ENCODE measurements around the gene PEX10.
"Not testable (repeated sequence)": the region's sequence is repeated elsewhere in the genome, so short reads cannot be mapped to it uniquely, and the experiment has no call there.

PEX10 gene

DNA sequence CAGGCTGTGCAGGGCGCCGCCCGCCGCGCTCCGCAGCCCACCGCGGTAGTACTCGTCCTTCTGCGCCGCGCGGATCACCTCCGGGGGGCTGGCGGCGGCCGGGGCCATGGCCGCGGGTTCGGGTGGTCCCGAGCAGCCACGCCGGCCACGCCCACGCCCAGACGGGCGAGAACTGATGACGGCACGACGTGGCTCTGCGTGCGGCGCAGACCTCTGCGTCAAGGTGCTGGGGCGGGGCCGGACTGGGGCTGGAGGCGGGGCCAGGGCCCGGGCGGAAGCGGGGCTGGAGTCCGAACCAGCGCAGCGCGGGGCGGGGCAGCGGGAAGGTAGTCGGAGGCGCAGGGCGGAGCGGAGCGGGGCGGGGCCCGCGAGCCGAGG, at the start of gene PEX10:
Gene PEX10 (minus strand): TSS at position 170 of the 378 bp plus-strand sequence. CDS start 62 bp downstream, at position 108.
- peak; percentile 98 for DNase-seq (ENCODE audit: low spot score)

DNA sequence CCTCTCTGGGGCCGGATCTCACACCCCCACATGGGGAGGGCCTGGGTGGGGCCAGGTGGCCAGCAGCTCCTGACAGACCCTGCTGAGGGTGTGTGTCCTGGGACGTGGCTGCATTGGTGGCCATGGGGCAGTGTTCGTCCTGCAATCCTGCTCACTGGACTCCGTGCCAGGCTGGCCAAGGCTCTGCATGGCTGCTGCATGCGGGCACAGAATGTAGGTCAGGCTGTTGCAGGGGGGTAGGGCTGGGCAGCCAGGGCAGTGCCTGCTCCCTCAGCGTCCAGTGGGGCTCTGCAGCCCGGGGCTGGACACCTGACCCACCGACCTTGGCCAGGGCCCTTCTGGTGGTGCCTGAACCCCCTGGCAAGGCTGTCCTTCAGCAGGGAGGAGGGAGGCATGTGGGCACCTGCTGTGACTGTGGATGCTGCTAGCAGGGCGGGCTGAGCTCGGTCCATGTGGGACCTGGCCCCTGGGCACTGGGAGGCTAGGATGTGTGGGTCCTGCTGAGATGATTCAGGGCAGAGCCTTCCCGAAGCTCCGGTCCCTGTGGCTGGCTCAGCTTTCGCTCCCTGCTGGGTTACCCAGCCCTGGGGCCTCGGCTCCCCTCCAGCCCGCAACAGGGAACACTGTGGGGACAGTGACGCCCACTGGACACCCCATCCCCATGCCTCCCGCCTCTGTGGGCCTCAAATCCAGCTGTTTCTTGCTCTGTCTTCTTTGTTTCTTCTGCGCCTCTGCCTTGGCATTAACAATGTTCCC, 48.8 kb upstream of the PEX10 start:
- no peak for DNase-seq (ENCODE audit: low spot score)

DNA sequence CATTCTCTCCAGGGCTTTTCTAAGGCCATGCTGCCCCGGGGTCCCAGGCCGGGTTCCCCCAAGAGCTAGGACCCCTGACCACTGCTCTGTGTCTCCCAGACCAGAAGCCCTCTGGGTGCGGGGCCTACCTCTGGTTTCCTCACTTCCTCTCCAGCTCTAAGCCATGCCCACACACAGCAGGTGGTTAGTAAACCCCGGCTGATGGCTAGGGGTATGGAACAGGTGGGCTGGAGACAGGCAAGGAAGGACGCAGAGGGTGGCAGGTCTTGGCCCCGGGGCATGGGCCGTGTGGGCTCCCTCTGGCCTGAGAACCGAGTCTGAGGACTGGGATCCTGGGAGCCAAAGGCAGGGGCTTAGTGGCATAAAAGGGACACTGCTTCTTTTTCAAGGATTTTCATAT, 47.8 kb upstream of the PEX10 start:
- DNase-seq (ENCODE audit: low spot score): no peak

DNA sequence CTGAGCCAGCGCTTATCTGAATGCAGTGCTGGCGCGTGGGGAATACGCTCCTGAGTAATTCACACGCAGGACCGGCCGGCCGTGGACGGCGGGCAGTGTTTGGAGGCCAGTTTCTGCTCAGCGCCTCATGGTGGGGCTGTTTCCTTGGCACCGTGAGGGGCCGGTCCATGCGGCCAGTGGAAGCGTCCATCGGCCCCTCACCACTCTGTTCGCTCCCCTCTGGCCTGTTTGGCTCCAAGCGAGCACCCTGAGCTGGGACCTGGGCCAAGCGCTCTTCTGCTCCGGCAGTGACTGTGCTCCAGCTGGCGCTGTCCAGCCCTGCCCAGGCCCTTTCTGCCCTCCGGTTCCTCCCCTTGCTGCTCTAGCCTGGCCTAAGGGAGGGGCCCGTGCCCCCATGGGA, 47.4 kb upstream of the PEX10 start:
- no peak for DNase-seq (ENCODE audit: low spot score)

DNA sequence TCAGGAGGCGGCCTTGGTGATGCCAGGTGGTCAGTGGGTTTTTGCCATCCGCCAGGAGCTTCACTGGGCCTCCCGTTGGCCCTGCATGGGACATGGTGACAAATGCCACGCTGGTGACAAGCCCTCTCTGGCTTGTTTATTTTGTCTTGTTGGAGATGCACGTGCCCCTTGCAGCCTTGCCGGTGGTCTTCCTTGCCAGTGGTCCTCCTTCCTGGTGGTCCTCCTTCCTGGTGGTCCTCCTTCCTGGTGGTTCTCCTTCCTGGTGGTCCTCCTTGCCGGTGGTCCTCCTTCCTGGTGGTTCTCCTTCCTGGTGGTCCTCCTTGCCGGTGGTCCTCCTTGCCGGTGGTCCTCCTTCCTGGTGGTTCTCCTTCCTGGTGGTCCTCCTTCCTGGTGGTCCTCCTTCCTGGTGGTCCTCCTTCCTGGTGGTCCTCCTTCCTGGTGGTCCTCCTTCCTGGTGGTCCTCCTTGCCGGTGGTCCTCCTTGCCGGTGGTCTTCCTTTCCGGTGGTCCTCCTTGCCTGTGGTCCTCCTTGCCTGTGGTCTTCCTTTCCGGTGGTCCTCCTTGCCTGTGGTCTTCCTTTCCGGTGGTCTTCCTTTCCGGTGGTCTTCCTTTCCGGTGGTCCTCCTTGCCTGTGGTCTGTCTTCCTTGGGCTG, 46.9 kb upstream of the PEX10 start:
- not testable (repeated sequence) for DNase-seq (ENCODE audit: low spot score)

DNA sequence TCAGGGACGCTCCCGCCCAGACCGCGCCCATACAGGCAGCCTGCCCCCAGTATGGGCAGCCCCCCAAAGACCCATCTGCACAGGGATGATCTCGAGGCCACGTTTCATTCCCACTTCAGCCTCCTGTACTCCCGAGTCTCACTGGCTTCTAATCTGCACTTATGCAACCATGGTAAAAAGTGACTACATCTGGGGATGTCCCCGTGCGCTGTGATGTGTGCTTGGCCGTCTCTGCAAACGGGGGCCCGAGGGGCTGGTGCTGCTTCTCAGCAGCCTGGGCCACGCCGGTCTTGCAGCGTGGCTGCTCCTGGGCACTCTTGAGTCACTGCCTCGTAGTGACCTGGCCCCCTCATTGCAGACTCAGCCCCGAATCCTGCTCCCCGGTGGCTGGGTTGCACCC, 46.3 kb upstream of the PEX10 start:
- no peak for DNase-seq (ENCODE audit: low spot score)

DNA sequence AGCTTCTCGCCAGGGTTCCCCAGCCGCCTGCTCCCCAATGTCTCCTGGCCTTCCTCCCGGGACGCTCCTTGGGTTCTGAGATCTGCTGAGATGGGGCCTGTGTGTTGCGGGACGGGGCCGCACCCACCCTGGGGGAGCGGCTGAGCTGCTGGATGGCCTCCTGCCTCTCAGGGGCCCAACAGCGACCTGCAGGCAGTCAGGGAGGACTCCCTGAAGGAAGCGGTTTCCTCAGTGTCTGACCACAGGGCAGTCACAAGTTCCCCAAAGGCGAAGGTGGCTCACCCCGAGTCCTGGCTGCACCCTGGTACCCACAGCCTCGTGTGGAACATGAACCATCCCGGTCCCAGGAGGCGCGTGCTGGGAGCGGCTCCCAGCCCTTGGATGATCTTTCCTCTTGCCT, 45.1 kb upstream of the PEX10 start:
- no peak for DNase-seq (ENCODE audit: low spot score)

DNA sequence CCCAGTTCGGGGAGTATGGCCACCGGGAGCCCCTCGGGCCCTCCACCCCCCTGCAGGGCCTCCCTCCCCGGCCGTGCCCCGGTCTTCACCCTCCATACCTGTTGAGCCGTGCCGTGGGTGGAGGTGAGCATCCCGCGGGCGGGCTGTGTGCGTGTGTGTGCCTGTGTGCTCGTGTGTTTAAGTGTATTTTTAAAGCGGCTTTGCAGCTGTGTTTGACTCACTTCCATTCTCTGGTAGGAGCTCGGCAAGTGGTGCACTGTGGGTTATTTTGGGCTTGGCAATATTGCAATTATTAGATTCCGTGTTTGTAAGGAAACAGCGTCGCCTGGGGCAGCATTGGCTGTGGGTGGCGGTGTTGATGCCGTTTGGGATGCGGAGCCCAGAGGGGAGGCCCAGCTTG, 43.4 kb upstream of the PEX10 start:
- no peak for DNase-seq (ENCODE audit: low spot score)

DNA sequence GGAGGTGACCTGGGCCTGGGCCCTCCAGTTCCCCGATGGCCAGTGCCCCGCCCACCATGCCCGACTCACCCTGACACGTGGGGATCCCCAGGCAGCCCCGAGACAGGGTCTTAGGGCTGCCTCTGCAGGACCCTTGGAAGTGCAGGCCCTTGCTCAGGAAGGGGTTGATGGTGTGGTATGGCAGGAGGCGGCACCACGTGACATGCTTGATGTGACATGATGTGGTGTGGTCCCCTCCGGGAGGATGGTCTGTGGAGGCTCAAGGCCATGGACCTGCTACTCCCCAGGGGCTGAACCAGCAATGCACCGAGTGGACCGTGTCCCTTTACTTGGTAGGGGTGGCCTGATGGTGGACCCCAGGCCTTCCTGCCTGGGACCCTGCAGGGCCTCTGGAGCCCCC, 41.9 kb upstream of the PEX10 start:
- DNase-seq (ENCODE audit: low spot score): no peak

DNA sequence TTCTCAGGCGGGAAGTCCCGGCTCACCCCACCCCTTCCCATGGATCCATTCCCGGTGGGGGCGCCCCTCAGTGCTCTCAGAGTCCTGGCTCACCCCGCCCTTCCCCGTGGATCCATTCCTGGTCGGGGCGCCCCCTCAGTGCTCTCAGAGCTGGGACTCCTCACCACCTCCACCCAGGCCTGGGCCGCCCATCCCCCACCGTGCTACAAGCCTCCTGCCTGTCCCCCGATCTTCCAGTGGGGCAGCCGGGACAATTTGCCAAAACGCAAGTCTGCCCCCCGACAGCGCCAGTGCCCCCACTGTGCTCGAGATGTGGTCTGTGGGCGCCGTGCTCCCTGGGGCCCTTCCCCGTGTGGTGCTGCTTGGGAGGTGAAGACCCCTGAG, 40.6 kb upstream of the PEX10 start:
- no peak for DNase-seq (ENCODE audit: low spot score)

DNA sequence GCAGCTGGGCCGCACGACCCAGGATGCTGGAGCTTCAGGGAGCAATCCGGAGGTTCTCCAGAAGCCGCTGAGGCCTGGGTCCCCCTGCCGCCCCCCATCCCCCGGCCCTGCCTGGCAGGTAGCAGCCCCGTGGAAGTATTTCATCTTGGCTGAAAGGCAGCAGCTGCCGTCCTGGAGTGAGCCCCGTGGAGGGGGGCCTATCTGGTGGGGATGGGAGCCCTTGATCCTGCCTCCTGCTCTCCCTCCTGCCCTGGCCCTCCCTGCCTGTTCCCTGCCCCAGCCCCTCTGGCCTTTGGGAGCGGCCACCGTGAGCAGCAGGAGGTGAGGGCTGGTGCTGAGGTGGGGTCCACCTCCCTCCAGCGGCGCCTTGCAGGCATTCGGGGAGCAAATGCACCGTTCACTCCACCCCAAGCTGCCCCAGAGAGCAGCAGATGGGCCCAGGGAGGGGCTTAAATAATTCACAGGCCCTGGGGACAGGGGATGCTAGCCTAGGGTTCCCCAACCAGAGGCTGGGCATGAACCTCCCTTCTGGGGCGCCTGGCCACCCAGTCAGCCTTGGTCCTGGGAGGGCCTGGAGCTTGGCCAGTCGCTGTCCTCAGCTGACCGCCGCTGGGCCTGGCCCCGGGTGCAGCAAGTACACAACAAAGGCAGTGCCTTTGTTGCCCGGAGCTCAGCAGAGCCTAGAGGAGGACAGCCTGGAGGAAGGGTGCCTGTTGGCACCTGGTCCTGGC, 40.0 kb upstream of the PEX10 start:
- no peak for DNase-seq (ENCODE audit: low spot score)

DNA sequence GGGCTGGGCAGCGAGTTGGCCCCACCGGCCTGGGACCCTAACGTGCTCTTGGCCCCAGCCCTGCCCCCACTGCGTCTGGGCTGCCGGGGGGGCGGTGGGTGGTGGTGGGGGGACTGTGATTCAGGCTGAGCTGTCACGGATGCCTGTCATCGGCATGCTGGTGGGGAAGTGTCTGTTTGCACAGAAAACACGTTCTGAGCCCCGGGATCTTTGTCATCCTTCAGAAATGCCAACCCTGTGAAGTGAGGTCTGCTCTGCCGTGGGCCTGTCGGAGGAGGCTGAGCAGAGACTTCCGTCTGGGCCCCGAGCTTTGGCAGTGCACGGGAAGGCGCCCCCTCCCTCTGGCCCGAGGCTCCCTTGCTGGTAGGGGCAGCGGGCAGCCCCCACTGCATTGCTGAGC, 39.4 kb upstream of the PEX10 start:
- DNase-seq (ENCODE audit: low spot score): no peak

DNA sequence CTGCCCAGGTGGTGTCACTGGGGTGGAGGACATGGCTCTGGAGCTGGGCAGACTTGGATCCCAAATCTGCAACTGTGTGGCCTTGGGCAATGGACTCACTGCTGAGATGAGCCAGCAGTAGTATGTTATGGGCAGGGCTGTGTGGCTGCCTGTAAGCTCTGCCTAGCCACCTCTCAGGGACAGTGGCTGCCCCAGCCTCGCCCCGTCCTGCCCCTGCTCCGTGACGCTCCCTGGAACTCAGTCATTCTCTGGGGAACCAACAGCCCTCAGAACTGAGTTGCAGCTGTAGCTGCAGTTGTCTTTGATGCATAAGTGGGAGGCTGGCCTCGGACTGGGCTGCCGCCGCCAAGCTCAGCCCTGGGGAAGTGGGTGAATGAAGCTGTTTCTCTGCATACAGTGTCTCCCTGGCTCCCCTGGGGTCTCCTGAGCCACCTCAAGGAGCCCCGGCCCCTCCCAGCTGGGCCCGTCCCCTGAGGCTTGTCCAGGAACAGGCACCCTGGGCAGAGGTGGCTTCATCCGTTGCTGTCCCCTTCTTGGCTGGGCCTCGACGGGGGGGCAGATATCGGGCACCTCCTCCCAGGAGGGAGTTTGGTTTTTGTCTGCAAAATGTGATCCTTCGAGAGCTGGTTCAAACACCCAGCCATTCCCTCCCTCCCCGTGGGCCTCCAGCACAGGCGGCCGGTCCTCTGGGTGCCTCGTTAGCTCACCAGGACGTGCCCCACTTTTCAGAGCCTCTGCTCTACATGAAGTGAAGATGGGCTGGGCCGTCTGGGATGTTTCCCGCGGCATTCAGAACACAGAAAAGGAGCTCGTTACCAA, 37.5 kb upstream of the PEX10 start:
- DNase-seq (ENCODE audit: low spot score): no peak

DNA sequence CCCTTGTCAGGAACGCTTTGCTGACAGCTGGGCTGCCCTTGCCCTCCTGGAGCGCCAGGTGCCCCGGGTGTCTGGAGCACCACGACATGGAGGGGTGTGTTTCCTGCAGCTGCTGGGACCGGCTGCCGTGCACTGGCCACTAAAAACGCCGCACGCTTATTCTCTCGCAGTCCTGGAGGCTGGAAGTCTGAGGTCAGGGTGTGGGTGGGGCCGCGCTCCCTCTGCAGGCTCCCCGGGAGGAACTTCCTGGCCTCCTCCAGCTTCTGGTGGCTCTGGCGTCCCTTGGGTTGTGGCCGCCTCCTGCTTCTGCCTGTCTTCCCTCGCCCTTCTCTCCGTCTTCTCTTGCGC, 35.7 kb upstream of the PEX10 start:
- no peak for DNase-seq (ENCODE audit: low spot score)

DNA sequence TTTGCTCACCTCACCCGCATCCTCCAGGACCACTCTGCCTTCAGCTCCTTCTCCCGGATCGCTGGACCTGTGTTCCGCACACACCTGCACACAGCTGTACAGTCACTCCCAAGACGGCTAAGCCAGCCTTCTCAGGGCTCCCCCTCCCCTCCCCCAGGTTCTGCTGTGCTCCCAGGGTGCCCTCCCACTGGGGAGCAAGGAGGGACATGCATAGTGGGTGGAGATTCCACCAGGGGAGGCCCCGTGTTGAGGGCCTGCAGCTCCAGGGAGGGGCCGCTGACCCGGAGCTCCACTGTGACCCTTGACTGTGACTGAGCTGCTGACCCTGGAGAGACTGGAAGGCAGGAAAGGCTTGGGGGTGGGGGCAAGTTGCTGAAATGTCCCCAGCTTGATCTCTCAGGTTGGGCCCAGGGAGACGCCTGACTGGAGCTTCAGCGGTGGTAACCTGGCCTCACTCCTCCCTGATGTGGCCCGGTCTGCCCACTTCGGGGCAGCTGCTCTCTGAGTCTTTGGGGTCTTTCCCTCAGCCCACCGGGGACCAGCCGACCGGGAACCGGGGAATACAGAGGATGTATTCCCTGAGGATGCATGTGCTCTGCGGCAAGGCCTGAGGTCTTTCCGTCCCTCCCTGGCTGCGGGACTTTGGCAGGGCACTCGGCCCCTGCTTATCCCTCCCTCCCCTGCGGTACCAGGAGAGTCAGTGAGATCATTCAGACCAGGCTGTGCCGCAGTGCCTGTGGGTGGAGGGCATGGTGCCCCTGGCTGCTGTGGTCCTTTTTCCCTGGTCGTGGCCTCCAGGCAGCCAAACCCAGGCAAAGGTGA, 35.1 kb upstream of the PEX10 start:
- no peak for DNase-seq (ENCODE audit: low spot score)

DNA sequence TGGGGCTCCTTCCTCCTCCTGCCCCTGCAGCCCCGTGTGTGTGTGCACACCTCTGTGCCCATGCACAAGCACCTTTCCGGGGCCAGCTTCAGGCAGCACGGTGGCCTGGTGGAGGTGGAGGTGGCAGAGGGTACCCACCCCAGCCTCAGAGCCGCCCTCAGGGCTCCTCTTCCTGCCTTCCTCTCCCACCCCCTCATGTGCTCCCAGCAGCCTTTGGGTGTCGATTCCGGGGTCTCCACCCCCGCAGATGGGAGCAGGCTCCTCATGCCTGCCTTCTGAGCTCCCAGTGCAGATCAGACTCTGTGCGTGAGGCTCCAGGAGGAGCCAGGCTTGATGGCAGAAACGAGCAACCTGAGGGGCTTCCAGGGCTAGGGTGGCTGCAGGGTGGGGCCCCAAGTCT, 34.5 kb upstream of the PEX10 start:
- no peak for DNase-seq (ENCODE audit: low spot score)

DNA sequence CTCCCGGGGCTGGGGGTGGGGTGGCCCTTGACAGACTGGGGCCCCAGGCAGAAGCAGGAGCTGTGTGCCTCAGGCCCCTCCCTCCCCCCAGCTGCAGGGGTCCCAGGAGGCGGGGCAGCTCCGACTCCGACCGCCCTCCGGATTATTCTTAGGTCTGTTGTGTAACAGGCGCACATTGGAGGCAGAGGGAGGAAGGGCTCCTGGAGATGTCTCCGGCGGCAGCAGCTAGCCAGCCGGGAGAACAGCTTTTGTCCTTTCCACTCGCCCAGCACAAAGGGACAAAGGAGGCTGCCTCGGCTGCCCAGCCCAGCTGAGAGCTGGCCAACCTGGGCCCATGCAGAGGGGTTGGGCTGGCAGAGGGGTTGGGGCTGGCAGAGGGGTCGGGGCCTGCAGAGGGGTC, 34.0 kb upstream of the PEX10 start:
- no peak for DNase-seq (ENCODE audit: low spot score)

DNA sequence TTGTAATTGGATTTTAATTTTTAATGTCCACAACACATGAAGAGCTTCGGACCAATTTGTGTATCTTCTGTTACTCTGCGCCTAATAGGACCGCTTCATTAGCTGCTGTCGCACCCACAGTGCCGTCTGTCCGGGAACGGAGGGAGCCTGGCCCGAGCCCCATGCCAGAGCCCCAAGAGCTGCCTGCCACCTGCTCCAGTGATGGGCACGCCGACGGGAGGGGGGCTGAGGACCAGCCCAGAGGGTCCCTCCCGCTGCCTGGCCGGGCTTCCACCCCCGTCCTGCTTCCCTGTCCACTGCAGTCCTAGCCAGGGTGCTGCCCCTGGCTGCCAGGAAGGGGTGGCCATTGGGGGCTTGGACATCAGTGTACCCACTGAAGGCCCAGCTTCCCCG, 33.5 kb upstream of the PEX10 start:
- DNase-seq (ENCODE audit: low spot score): no peak

DNA sequence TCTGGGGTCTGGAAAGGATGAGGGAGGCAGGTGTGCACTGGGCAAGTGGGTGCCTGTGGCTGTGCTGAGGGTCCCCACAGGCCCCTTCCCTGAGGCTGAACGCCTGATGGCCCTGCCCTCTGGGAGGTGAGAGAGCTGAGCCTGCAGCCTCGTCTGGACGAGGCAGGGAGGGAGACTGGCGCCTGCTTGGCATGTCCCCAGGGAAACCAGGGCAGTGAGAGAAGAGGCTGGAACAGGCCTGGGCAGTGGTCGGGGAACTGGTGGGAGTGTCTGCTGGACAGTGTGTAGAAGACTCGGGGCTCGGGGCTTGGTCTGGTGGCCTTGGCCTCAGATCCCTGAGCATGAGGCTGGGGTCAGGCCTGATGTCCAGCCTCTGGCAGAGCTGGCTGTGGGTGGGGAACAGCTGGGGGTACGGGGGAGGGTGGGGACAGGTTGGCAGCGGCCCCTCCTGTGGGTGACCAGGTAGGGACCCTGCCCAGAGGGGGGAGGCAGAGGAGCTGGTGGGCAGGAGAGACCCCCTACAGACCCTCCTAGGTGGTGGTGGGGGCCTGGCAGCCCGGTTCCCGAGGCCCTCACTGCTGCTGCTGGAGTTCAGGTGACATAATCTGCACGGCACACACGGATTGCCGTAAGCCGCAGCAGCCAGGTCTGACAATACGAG, 32.9 kb upstream of the PEX10 start:
- DNase-seq (ENCODE audit: low spot score): no peak

DNA sequence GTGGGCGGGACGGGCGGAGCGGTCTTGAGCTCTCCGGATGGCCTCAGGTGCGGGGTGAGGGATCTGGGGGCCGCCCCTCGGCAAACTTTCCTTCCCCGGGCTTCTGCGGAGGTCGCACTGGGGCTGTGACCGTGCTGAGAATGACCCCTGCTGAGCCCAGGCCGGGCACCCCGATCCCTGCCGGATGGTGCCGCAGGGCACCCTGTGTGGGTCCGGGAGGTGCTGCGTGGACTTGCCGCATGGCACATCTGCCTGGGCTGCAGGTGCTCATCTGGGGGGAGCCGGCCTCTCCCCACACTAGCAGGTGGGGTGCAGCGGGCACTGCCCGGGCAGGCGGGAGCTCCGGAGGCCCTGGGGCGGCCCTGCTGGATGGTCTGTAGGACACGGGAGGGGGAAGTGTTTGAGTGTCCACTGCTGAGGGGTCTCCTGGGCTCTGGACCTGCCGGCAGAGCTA, 31.8 kb upstream of the PEX10 start:
- DNase-seq (ENCODE audit: low spot score): no peak

Measured in CD4-positive, alpha-beta T cell treated with Interleukin-6 at 100 ng/mL for 8 hours (primary cell).